Testis (tissue), 3 donors: ENCODE measurements around the gene NRTN. TPM values are rescaled to one million over a fixed set of nuclear protein-coding genes. Genes with fewer than 3 reads are reported as not detected.
"Not testable (repeated sequence)": the region's sequence is repeated elsewhere in the genome, so short reads cannot be mapped to it uniquely, and the experiment has no call there.

Experiments used
- DNase-seq: peaks from one replicate; pipeline ENCODE4 v3.0.0-alpha.2; 2019
- H3K27ac ChIP-seq, 2 donors: fragments of 200-600 bp; sonication (generic); one replicate each; pipeline ENCODE4 v1.5.1; 2019
- H3K27me3 ChIP-seq: fragments of 200-600 bp; sonication (generic); one replicate; pipeline ENCODE4 v1.5.1; 2019
- H3K36me3 ChIP-seq: fragments of 200-600 bp; sonication (generic); one replicate; pipeline ENCODE4 v1.5.1; 2017; ENCODE audit warnings: low read depth; ENCODE audit errors: missing control alignments
- H3K4me1 ChIP-seq: fragments of 200-600 bp; sonication (generic); one replicate; pipeline ENCODE4 v1.5.1; 2019
- H3K4me3 ChIP-seq, 2 donors: fragments of 200-600 bp; sonication (generic); one replicate each; pipeline ENCODE4 v1.5.1; 2017 to 2019
- H3K9me3 ChIP-seq: fragments of 200-600 bp; sonication (generic); one replicate; pipeline ENCODE4 v1.5.1; 2017
- CTCF ChIP-seq, 3 experiments: fragments of 450-650 bp in 2 of 3; fragments of 200-600 bp in 1 of 3; sonication (generic) in 1 of 3; IDR thresholded peaks; one replicate each; pipeline ENCODE4 v1.5.1; 2016 to 2019; ENCODE audit warnings: antibody characterized with exemption in 3 of 3, mild to moderate bottlenecking in 2 of 3, moderate library complexity in 1 of 3
- POLR2A ChIP-seq: fragments of 450-650 bp; IDR thresholded peaks from one replicate; pipeline ENCODE4 v1.6.1; 2017; ENCODE audit warnings: antibody characterized with exemption, mild to moderate bottlenecking, moderate library complexity
- WGBS, 2 donors: methylation state at CpG; one replicate each; pipeline ENCODE4 v1.1.5; 2018; 5-methylcytosine and 5-hydroxymethylcytosine counted together
- intact Hi-C: fragments of 100-400 bp; cut with DNase I; formaldehyde crosslinking; loops from one replicate; pipeline ENCODE4 v1.15.1; 2023; ENCODE audit warnings: low total_unique reads
- polyA plus RNA-seq: library from polyadenylated mRNA; stranded (reverse); fragments of 350-450 nt; fragmentation: Illumina TruSeq; extraction: RNeasy Lipid Tissue Mini Kit (QIAGEN cat#74804); gene quantifications from one replicate; pipeline ENCODE4 v1.2.3, GENCODE V29; 2014; ENCODE audit warnings: low read depth, low replicate concordance; ENCODE audit not compliant: insufficient read depth
- total RNA-seq, 2 donors: library from RNA; depleted of rRNA; stranded (reverse); fragments of >200 nt; gene quantifications; one replicate each; pipeline ENCODE4 v1.2.3, GENCODE V29; 2016

The NRTN gene
- total and polyA plus RNA-seq, 3 donors from 2014 or later = 1.7 to 13.5 (median 6.5) TPM

DNA sequence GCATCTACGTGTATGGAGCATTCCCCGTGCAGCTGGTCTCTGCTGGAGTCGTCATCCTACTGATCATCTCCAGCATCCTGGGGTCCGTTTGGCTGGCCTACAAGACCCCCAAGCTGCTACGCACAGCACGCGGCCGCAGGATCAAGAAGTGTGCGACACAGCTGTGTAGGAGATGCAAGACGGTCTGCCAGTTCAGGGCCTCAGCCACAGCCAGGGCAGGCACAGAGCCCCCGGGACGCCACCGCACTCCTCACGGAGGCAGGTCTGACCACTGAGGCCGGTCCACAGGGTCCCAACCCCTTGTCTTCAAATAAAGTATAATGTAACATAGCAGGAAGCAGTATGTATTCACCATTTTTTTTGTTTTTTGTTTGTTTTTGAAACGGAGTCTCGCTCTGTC lies 26.5 kb upstream of the NRTN start:
- 84 to 85% methylated on average over 11 to 17 of the region's 17 CpGs for whole genome bisulfite sequencing, 2 donors
- no peak for DNase-seq
- Histone ChIP-seq H3K4me1 (no peaks in the 10 kb centered on the region), H3K36me3 (no peaks in the 10 kb centered on the region), H3K9me3 (no peaks in the 10 kb centered on the region), H3K27ac (no peak overlapping the region), H3K4me3 (no peak overlapping the region), H3K27me3 (no peaks in the 10 kb centered on the region)
- intact Hi-C loops = no loop called here
- TF ChIP-seq CTCF (IDR thresholded peaks at IDR 0.05) (no peak), POLR2A (no peak)

DNA sequence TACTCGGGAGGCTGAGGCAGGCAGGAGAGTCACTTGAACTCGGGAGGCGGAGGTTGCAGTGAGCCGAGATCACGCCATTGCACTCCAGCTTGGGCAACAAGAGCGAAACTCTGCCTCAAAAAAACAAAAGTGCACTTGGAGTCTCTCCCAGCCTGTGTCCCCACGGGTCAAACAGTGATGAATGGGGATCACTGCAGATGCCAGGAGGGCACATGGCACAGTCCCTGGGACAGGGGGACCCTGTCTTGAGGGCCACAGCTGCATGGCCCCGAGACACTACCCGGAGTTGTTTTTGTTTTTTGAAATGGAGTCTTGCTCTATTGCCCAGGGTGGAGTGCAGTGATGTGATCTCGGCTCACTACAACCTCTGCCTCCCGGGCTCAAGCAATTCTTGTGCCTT lies 24.0 kb upstream of the NRTN start:
- H3K27ac ChIP-seq, H3K4me3 ChIP-seq, DNase-seq, H3K4me1 ChIP-seq, H3K9me3 ChIP-seq, H3K27me3 ChIP-seq, H3K36me3 ChIP-seq: not testable (repeated sequence)
- WGBS, 2 donors = 77 to 87% methylated on average over 6 to 11 of the region's 11 CpGs
- intact Hi-C loops = loop anchor here (10.0 kb wide), 1 partner anchor 124 kb away; the partner anchor contains the start of genes NDUFA11 and VMAC

- whole genome bisulfite sequencing, 2 donors = 76 to 90% methylated on average over 5 to 9 of the region's 9 CpGs
- no peaks in the 10 kb centered on the region for H3K4me1 ChIP-seq
- no peaks in the 10 kb centered on the region for H3K9me3 ChIP-seq
These were observed 22.5 kb upstream of the NRTN start for GRCh38 chr19:5782322-5782721.

DNA sequence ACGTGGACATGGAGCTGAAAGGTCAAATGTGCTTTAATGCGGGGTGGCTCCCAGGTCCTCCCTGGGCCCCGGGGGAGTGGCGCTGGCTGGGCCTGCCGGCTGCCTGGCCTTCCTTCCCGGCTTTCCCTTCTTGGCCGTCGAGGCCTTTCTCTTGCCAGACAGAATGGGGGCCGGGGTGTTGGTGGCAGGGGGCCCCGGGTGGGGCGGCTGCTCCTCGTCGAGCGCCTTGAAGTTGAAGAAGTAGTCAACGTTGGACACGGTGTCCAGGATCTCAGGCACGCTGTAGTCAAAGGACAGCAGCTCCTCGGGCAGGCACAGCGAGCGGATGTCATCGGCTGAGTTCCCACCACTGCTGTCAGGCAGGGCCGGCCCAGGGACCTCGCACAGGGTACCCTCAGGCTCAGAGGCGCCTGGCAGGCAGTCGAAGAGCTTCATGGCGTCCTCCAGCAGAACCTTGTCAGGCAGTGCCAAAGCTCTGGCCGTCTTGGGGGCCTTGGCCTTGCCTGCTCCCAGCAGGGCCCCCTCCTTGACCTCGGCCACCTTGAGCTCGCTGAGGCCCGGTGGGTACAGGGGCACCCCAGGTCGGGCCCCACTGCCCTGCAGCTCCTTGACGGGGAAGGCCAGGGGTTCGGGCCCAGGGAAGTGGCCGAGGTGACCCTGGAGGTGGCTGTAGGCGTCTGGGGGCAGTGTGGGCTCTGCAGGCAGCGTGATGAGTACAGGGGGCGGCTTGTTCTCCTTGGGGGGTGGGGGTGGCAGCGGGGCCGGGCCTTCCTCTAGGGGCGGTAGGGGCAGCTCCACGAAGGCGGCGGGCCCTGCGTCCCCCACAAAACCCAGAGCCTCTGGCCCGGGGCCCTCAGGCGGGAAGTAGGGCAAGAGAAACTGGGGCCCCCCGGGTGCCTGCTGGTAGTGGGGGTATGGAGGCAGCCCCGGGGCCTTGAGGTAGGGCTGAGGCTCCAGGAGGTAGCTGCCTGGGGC lies 21.6 kb upstream of the NRTN start:
- TF ChIP-seq CTCF (IDR thresholded peaks at IDR 0.05) = no peak
- TF ChIP-seq POLR2A = no peak
- no peak for DNase-seq
- intact Hi-C loops = loop anchor here (10.0 kb wide), 1 partner anchor 122 kb away; the partner anchor contains the start of genes NDUFA11 and VMAC
- Histone ChIP-seq H3K9me3 (no peaks in the 10 kb centered on the region), H3K4me3 (no peak overlapping the region), H3K4me1 (no peaks in the 10 kb centered on the region), H3K27ac (no peak overlapping the region), H3K27me3 (no peaks in the 10 kb centered on the region), H3K36me3 (no peaks in the 10 kb centered on the region)
- 64 to 82% methylated on average over 6 to 47 of the region's 48 CpGs for WGBS, 2 donors

More at GRCh38 chr19:5782322-5782721, 22.5 kb upstream of the NRTN start:
- no peaks in the 10 kb centered on the region for H3K36me3 ChIP-seq
- no peak for DNase-seq
- no peak overlapping the region for H3K4me3 ChIP-seq
- TF ChIP-seq CTCF (IDR thresholded peaks at IDR 0.05) (no peak), POLR2A (no peak)
- H3K27me3 ChIP-seq = no peaks in the 10 kb centered on the region
- H3K27ac ChIP-seq = no peak overlapping the region
- intact Hi-C loops = loop anchor here (10.0 kb wide), 1 partner anchor 122 kb away; the partner anchor contains the start of genes NDUFA11 and VMAC

DNA sequence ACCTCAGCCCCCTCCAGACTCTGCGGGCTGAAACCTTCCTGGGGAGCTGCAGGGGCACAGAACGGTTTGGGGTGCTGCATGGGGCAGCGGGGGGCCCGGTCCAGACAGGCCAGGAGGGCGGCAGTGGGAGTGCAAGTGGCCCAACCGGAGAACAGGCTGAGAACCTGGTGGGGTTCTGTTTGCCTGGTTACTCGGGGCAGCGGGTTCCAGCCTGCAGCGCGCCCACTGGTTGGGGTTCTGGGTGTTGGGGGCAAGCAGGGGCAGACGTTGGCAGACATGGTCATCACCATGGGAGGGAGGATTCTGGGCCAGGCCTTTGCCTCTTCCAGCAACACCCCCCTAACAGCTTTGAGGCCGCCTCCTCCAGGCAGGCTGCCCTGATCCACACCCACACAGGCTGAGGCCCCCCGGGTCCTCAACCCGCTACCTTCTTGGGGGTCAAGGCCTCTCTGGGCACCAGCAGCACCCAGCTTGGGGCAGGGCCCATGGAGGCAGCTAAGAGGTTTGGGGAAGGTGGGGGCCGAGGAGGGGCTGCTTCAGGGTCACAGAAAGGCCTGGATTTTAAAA lies 20.2 kb upstream of the NRTN start, which contains the start of gene PRR22:
PRR22 (minus strand) TSS at position 166 of the 567 bp plus-strand sequence; CDS start at position 80, 86 bp downstream.
- H3K27ac ChIP-seq = no peak within 1 kb of the TSS
- no peak within 1 kb of the TSS for H3K4me3 ChIP-seq
- 83 to 89% methylated on average over 4 to 14 of the region's 15 CpGs for WGBS, 2 donors
- H3K27me3 ChIP-seq = no peaks in the 10 kb centered on the region
- TF ChIP-seq POLR2A (no peak), CTCF (IDR thresholded peaks at IDR 0.05) (no peak)
- no peaks in the 10 kb centered on the region for H3K36me3 ChIP-seq
- DNase-seq = no peak
- no peaks in the 10 kb centered on the region for H3K4me1 ChIP-seq
- intact Hi-C loops = loop anchor here (10.0 kb wide), 1 partner anchor 120 kb away; the partner anchor contains the start of genes NDUFA11 and VMAC
- no peaks in the 10 kb centered on the region for H3K9me3 ChIP-seq
